GM12878 (cell line): ENCODE results near the gene DSTN. TPM values are rescaled to one million over a fixed set of nuclear protein-coding genes. Genes with fewer than 3 reads are reported as not detected.

ENCODE experiments used
- ATAC-seq: fragments of 200-7000 bp; cut with Tn5 transposase; 3 replicates; pipeline ENCODE4 v1.9.1; 2020; ENCODE audit warnings: mild to moderate bottlenecking, moderate library complexity
- BruUV-seq: library from RNA; stranded (reverse); fragments of 400-500 nt; replicated peaks from 2 replicates; lab custom pipeline; 2021; lab: Mats Ljungman, UMichigan
- CTCF ChIA-PET: fragments of 300-600 bp; sonication (Branson Sonifier 250); formaldehyde crosslinking; extraction: SDS; loops from one replicate; lab custom pipeline; 2021; ENCODE audit warnings: inconsistent platforms; lab: Yijun Ruan, JAX
- POLR2A ChIA-PET: fragments of 350-600 bp; formaldehyde crosslinking; extraction: SDS; loops from one replicate; lab custom pipeline; 2021; ENCODE audit warnings: inconsistent platforms; lab: Charles Lee
- RAD21 ChIA-PET: fragments of 300-600 bp; sonication (Branson Sonifier 250); formaldehyde crosslinking; loops from one replicate; lab custom pipeline; 2023; ENCODE audit warnings: antibody characterized with exemption; ENCODE audit not compliant: unreplicated experiment; lab: Charles Lee
- SMC1A ChIA-PET: fragments of 300-600 bp; sonication (Branson Sonifier 250); formaldehyde crosslinking; loops from one replicate; lab custom pipeline; 2023; ENCODE audit not compliant: unreplicated experiment, uncharacterized antibody; lab: Charles Lee
- DNase-seq: peaks from one replicate; pipeline ENCODE4 v3.0.0-alpha.2; 2011; ENCODE audit warnings: low read depth, low spot score
- FAIRE-seq: peaks from 3 replicates; lab custom pipeline; 2011; peaks lifted over from hg19 to GRCh38; lab: Jason Lieb, UNC
- H2AFZ ChIP-seq: 2 replicates; pipeline ENCODE4 v1.6.0; 2011; ENCODE audit warnings: low read depth, low read length, control low read depth; ENCODE audit not compliant: control insufficient read depth
- H3K27ac ChIP-seq: 2 replicates; pipeline ENCODE4 v1.5.1; 2011; ENCODE audit warnings: control low read depth; ENCODE audit not compliant: control insufficient read depth, insufficient read depth
- H3K27me3 ChIP-seq, 2 experiments: replicated peaks in 1 of 2; 2 replicates each; pipeline versions ENCODE4 v1.6.0 to v1.6.1; 2011; ENCODE audit warnings: low read length in 1 of 2; ENCODE audit not compliant: control insufficient read depth in 2 of 2, insufficient read depth in 2 of 2
- H3K36me3 ChIP-seq, 2 experiments: 2 replicates each; pipeline ENCODE4 v1.5.1; 2011; ENCODE audit warnings: low read length in 1 of 2; ENCODE audit not compliant: control insufficient read depth in 2 of 2, insufficient read depth in 2 of 2
- H3K4me1 ChIP-seq: 2 replicates; pipeline ENCODE4 v1.6.1; 2011; ENCODE audit warnings: mild to moderate bottlenecking, low read length, moderate library complexity, mixed read lengths; ENCODE audit not compliant: control insufficient read depth, insufficient read depth
- H3K4me2 ChIP-seq: 2 replicates; pipeline ENCODE4 v1.6.0; 2011; ENCODE audit warnings: control low read depth; ENCODE audit not compliant: control insufficient read depth, insufficient read depth
- H3K4me3 ChIP-seq: fragments of 200-600 bp; sonication (generic); 2 replicates; pipeline ENCODE4 v1.5.1; 2016
- H3K79me2 ChIP-seq: 2 replicates; pipeline ENCODE4 v1.6.0; 2011; ENCODE audit warnings: low read length; ENCODE audit not compliant: control insufficient read depth, insufficient read depth
- H3K9ac ChIP-seq: 2 replicates; pipeline ENCODE4 v1.8.0; 2011; ENCODE audit warnings: low read length, control low read depth, mixed read lengths; ENCODE audit not compliant: control insufficient read depth, insufficient read depth
- H3K9me3 ChIP-seq: replicated peaks from 3 replicates; pipeline ENCODE4 v1.5.1; 2011; ENCODE audit warnings: mild to moderate bottlenecking, low read length; ENCODE audit not compliant: control insufficient read depth, insufficient read depth
- H4K20me1 ChIP-seq: 2 replicates; pipeline ENCODE4 v1.6.0; 2011; ENCODE audit not compliant: control insufficient read depth, insufficient read depth
- CHD2 ChIP-seq: IDR thresholded peaks from 2 replicates; pipeline ENCODE4 v1.6.1; 2011; ENCODE audit warnings: low read depth, low read length, improper control_type of control experiment, borderline replicate concordance
- IRF4 ChIP-seq: IDR thresholded peaks from 2 replicates; pipeline ENCODE4 v1.6.1; 2011; ENCODE audit warnings: low read depth, low read length
- RELA ChIP-seq: fragments of 450-650 bp; IDR thresholded peaks from 2 replicates; pipeline ENCODE4 v1.8.0; 2014; ENCODE audit warnings: borderline replicate concordance; ENCODE audit not compliant: partially characterized antibody
- WGBS: methylation state at CpG from one replicate; pipeline ENCODE4 v1.1.6; 2016; ENCODE audit warnings: low lambda C conversion rate; ENCODE audit not compliant: insufficient replicate concordance, insufficient coverage; ENCODE audit errors: missing lambda C conversion rate; 5-methylcytosine and 5-hydroxymethylcytosine counted together
- in situ Hi-C: fragments of 300-500 bp; cut with MboI; formaldehyde crosslinking; loops from 9 replicates; pipeline ENCODE4 v1.14.3; 2018; ENCODE audit warnings: mixed read lengths
- intact Hi-C: fragments of 100-400 bp; cut with micrococcal nuclease; formaldehyde crosslinking; loops from one replicate; pipeline ENCODE4 v1.14.2; 2022; ENCODE audit not compliant: unreplicated experiment
- polyA plus RNA-seq, 11 experiments: library from polyadenylated mRNA; depleted of rRNA in 4 of 11; unstranded in 6 of 11; stranded (reverse) in 5 of 11; fragments of >200 nt; fragmentation: Nextera tagmentation in 4 of 11; fragmentation: Illumina TruSeq in 1 of 11; extraction: Ambion mirVana in 4 of 11; extraction: Trizol in 1 of 11; gene quantifications; 1 replicate in 1 of 11; 2 replicates in 10 of 11; pipeline versions ENCODE4 v1.2.1 to v1.2.3, GENCODE V29; 2011 to 2016; ENCODE audit warnings: inconsistent platforms in 2 of 11, missing spikeins in 2 of 11, low read depth in 1 of 11
- total RNA-seq, 4 experiments: library from RNA; depleted of rRNA in 3 of 4; stranded (reverse); fragments of >200 nt in 3 of 4; fragmentation: Illumina TruSeq in 1 of 4; extraction: Trizol in 1 of 4; gene quantifications; 2 replicates each; pipeline versions ENCODE4 v1.2.1 to v1.2.3, GENCODE V29; 2013 to 2021
- TF ChIP-seq, protein P1 (sequence below): fragments of 150-350 bp; IDR thresholded peaks from 2 replicates; pipeline ENCODE4 v1.6.1; 2014; ENCODE audit warnings: mild to moderate bottlenecking, low read depth, low read length

DSTN gene
- total and polyA plus RNA-seq, 10 of the 15 experiments (the other 5 are each of a cell fraction or from before 2014, with no cell fraction given) = 26.7 to 137 (median 40.8) TPM

DNA sequence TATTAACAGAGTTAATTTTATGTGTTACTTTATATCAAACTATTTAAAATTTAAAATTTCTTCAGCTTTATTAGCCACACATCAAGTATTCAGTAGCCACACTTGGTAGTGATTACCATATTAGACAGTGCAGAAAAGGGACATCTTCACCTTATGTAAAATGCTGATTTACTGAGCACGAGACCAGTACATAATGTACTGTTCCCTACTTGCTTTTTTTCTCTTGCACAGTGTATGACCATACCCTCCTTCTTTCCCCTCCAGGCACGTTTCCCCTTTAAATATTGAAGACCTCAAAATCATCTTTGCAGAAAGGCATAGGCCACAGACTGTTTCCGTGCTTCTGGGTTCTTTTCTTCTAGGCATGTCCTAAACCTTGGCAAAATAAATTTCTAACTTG lies 17.9 kb downstream of the DSTN start:
- Histone ChIP-seq H3K36me3 (no peaks in the 10 kb centered on the region), H3K4me3 (no peak overlapping the region), H3K9me3 (no peaks in the 10 kb centered on the region), H2AFZ (no peak overlapping the region), H3K27ac (no peak overlapping the region), H3K4me1 (no peaks in the 10 kb centered on the region), H3K9ac (no peak overlapping the region), H3K27me3 (no peaks in the 10 kb centered on the region), H3K79me2 (no peaks in the 10 kb centered on the region; the same call in 1 of the 2 replicates), H3K4me2 (no peak overlapping the region), H4K20me1 (no peaks in the 10 kb centered on the region)
- no TSS peak for BruUV-seq
- intact Hi-C loops (no loop called here), in situ Hi-C loops (no loop called here)
- CTCF ChIA-PET = no interaction called here
- FAIRE-seq (no peak), DNase-seq (no peak), ATAC-seq (no peak)
- RAD21 ChIA-PET = interaction anchor here (0.6 kb wide), 1 partner anchor 89 kb away, joined by 3 read pairs; no protein-coding TSS in a partner anchor
- SMC1A ChIA-PET = interaction anchor here (0.9 kb wide), 1 partner anchor 17 kb away, joined by 3 read pairs; no protein-coding TSS in a partner anchor
- 45% methylated on average over 3 of the region's 3 CpGs for WGBS
- TF ChIP-seq IRF4 = no peak
- POLR2A ChIA-PET = no interaction called here

DNA sequence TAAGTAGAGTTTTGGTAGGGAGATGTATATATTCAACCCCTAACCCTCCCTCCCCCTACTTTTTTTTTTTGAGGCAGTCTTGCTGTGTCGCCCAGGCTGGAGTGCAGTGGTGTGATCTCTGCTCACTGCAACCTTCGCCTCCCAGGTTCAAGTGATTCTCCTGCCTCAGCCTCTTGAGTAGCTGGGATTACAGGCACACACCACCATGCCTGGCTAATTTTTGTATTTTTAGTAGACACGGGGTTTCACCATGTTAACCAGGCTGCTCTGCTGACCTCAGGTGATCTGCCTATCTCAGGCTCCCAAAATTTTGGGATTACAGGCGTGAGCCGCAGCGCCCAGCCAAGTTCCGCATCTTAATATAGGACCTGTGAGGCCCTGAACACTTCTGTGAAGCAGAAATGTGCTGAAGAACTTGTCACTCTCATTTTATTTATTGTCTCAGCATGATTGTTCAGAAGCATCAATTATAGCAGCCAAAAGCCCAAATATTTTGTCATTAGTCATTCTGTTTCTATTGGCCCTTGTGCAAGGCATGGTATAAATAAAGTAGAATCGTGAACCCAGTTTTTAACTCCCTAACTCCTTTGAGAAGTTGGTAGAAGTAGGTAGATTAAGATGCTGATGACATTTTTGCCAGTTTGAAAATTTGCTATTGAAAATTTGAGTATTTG lies 19.4 kb downstream of the DSTN start:
- no peaks in the 10 kb centered on the region for H3K36me3 ChIP-seq
- in situ Hi-C loops = no loop called here
- H3K27ac ChIP-seq = no peak overlapping the region
- no peak overlapping the region for H3K4me2 ChIP-seq
- ChIA-PET SMC1A (interaction anchor here (1.0 to 1.4 kb wide), 3 partner anchors 8 to 18 kb away, joined by 5 read pairs; no protein-coding TSS in a partner anchor), POLR2A (no interaction called here), CTCF (interaction anchor here (1.4 to 1.9 kb wide), 4 partner anchors 17 to 93 kb away, joined by 3 to 10 read pairs (median 4); partner anchors contain the start of genes DSTN and RRBP1), RAD21 (no interaction called here)
- H3K9me3 ChIP-seq = no peaks in the 10 kb centered on the region
- H2AFZ ChIP-seq = no peak overlapping the region
- no peaks in the 10 kb centered on the region for H3K27me3 ChIP-seq
- no peaks in the 10 kb centered on the region for H4K20me1 ChIP-seq
- H3K4me3 ChIP-seq = no peak overlapping the region
- no peak for TF ChIP-seq CHD2
- TF ChIP-seq RELA = no peak
- TF ChIP-seq, protein P1, sequence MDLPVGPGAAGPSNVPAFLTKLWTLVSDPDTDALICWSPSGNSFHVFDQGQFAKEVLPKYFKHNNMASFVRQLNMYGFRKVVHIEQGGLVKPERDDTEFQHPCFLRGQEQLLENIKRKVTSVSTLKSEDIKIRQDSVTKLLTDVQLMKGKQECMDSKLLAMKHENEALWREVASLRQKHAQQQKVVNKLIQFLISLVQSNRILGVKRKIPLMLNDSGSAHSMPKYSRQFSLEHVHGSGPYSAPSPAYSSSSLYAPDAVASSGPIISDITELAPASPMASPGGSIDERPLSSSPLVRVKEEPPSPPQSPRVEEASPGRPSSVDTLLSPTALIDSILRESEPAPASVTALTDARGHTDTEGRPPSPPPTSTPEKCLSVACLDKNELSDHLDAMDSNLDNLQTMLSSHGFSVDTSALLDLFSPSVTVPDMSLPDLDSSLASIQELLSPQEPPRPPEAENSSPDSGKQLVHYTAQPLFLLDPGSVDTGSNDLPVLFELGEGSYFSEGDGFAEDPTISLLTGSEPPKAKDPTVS = no peak
- intact Hi-C loops = no loop called here
- no peaks in the 10 kb centered on the region; the same call in 1 of the 2 replicates for H3K79me2 ChIP-seq
- DNase-seq = no peak
- no peak for FAIRE-seq
- WGBS = 92% methylated on average over 7 of the region's 8 CpGs
- BruUV-seq = no TSS peak
- H3K4me1 ChIP-seq = no peaks in the 10 kb centered on the region
- H3K9ac ChIP-seq = no peak overlapping the region
- no peak for ATAC-seq
